GM21528 (cell line): Measurements from ENCODE around the gene TP63.
"Not testable (repeated sequence)": the region's sequence is repeated elsewhere in the genome, so short reads cannot be mapped to it uniquely, and the experiment has no call there.

Experiments used
- ATAC-seq: cut with Tn5 transposase; IDR thresholded peaks from one replicate; pipeline ENCODE4 v1.9.1; 2021; ENCODE audit warnings: mild to moderate bottlenecking, moderate library complexity; ENCODE audit not compliant: unreplicated experiment, low FRiP score

Gene TP63

DNA sequence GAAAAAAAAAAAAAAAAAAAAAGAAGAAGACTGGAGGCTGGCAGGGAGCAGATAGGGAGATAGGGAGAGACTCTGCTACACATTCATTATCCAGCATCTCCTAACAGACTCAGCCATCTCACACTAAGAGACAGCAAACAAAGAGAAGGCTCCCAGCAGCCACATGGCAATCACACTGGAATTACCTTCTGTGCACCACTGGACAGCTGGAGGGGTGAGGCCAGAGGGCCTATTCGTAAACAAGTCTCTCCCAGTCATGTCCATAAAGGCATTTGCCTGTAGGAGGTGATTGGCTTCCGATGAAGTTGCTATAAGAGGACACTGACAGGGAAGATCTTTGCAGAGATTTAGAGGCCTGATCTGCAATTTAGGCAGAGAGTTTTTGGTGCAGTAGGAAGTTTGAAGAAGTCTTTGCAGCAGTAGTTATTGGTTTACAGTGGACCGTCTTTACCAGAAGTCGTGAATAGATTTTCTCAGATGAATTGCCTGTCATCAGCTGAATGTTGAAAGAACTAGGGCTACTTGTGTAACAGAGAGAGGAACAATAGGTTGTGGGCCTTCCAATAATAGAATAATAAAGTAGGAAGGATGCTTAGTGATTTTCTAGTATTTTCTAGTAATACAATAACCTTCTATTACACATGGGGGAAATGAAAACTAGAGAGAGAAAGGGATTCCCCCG lies 89.7 kb downstream of the TP63 start:
- no peak for ATAC-seq

DNA sequence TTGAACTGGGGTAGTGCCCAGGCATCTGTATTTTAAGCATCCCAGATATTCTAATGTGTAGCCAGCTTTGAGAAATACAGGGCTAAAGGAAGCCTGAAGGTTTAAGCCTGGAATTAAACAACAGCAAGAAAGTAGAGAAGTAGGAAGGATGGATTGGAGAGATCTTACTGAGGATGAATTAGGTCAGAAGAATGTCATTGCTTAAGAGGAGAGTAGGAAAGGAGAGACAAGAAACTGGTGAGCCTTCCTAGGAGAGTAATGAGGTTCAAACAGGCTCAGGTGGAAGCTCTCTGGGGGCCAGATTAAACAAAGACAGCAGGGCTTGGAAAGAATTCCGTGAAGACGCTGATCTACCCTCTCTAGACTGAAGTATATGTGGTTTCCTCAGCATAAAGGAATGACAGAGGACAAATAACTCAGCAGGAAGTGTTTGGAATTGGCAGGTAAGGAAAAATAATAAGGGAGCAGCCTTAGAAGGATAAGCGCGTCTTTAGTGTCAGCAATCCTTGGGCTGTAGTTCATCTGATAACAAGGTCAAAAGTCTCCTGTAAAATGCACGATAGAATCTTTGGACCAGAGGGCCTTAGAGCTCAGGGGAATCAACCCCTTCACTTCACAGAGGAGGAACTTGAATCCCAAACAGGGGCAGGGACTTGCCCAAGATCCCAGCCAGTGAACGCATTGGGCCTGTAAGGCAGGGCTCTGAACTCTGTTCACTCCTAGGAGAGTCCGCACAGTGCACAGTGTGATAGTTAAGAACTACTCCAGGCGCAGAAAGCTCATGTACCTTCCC lies 90.9 kb downstream of the TP63 start:
- ATAC-seq, result no peak

DNA sequence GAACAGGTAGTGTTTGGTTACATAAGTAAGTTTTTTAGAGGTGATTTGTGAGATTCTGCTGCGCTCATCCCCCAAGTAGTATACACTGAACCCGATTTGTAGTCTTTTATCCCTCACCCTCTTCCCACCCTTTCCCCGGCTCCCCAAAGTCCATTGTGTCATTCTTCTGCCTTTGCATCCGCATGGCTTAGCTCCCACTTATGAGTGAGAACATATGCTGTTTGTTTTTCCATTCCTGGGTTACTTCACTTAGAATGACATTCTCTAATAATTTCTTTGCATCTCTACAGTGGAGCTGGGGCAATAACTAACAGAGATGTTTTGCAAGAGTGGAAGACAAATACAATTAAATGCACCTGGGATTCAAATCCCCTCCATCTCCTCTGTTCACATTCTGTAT lies 93.2 kb downstream of the TP63 start:
- ATAC-seq, result no peak

DNA sequence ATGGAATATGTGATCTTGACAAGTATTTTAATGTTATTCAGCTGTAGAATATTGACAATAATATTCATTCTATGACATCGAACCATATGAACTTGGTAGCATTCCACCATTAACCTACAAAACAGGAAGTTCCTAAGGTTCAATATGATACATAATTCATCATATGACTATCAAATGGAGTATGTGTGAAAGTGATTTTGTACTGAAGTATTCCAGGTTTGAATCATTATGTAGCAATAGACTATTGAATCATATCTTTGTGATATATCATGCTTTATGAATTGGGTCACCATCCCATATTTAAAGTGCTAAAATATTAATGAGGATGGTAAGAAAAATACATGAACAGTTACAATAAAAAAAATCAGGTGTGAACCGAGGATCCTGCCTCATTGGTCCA lies 95.1 kb downstream of the TP63 start:
- ATAC-seq, result no peak

DNA sequence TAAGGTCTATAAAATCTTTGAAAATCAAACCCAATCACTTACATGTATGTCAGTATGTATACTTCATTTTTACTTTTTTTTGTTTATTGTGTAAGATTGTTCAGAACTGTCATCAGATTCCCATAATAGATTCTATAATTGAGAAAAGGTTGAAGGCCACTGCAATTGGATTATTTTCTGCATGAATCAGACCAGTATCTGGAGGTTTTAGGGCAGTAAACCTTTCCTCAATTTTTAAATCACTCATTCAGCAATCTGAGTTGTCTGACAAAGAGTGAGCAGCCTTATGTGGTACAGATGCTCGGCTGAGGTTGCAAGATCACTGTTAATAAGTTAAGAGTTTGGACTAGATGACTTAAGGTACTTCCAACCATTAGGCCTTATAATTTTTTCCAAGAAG lies 96.0 kb downstream of the TP63 start:
- ATAC-seq, result no peak

DNA sequence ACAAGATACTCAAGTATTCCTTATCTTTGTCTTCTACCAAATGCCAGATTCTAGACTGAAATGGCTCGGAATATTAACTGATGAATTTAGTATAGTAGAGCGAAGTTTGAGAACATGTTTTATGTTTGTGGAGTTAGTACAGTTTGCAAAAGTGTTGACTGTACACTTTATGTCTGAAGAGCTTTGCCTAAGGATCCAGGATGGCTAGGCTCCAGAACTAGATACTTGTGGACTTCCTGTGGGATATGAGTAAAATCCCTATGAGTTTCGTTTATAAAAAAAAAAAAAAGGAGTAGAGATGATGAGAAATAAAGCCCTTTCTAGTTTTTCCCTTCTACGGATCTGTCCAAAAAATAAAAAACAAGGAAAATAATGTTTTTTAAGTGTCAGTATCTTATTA lies 96.7 kb downstream of the TP63 start:
- no peak for ATAC-seq

DNA sequence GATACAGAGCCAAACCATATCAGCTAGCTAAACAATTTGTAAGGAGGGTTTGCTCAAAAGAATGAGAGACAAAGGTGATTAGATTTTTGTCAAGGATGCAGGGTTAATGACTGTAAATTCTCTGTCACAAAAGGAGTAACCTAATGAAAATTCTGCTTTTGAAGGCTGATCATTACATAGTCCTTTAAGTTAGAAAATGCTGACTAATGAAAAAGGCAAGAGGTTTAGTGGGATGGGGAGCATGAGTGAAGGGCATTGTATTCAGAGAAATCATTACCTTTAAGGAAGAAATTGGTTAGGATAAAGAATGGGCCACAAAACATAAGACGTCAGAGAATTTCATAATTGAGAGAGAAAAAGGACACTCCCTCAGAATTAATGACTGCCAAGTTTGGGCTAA lies 97.7 kb downstream of the TP63 start:
- ATAC-seq, result no peak

DNA sequence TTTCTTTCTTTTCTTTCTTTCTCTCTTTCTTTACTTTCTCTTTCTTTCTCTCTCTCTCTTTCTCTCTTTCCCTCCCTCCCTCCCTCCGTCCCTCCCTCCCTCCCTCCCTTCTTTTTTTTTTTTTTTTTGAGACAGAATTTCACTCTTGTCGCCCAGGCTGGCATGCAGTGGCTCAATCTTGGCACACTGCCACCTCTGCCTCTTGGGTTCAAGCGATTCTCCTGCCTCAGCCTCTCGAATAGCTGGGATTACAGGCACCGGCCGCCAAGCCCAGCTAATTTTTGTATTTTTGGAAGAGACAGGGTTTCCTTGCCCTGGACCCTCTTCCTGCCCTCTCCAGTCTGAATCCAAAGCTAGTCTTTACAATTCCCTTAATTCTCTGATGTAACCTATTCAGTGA lies 102.9 kb downstream of the TP63 start:
- ATAC-seq, result no peak

DNA sequence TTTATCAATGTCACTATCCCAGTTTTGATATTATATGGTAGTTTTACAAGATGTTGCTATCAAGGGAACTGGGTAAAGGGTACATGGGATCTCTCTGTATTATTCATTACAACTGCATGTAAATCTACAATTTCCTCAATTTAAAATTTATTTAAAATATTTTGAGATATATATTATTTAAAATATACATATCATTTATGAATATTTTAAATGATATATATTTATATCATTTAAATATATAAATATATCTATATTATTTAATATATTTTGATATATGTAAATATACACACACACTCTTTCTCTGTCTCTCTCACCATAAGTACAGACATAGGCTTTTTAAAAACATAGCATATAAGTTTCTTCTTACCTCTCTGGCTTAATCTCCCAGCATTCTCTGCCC lies 104.7 kb downstream of the TP63 start:
- ATAC-seq, result no peak

DNA sequence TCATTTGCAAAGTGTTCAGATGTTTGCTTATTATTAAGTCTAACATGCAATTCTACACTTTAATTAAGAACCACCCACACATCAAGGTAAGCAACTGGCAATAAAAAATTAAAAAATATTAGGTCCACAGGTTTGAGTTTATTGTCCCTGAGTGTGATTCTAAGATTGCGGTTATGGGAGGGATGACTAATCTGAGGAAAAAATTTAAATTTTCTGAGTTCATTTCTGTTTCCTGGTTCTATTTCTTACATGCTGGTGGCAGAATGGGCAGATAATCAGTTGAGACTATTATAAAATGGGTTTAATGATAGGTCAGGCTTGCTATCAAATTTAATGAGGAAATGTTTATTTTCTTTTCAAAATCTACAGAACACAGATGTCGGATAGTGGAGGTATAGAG lies 105.9 kb downstream of the TP63 start:
- ATAC-seq, result no peak

DNA sequence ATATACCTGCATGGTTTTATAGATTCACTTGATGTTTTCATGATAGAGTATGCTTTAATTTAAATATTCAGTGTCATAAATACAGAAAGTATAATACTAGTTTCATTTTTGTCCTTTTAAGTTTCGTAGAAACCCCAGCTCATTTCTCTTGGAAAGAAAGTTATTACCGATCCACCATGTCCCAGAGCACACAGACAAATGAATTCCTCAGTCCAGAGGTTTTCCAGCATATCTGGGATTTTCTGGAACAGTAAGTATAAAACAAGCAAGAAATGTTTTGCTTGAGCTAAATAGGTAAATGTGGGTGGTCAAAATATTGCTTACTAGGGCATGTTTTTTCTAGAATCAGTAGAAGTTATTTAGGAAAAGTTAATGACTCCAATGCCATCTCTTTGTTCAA lies 106.4 kb downstream of the TP63 start:
- no peak for ATAC-seq

DNA sequence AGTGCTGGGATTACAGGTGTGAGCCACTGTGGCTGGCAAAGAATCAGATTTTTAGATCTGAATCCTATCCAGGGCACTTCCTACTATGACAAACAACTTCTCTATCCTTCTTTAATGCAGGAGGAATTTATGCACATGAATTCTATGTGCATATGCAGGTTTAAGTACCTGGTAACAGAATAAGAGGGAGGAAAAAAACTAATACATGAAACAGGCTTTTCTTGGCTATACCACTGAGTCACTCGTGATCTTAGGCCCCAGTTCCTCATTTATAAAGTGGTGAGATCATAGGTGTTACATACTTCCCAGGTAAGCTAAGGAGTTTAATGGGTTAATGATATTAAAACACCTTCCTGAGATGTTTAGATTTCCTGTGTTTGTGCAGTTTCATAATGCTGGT lies 108.2 kb downstream of the TP63 start:
- no peak for ATAC-seq

DNA sequence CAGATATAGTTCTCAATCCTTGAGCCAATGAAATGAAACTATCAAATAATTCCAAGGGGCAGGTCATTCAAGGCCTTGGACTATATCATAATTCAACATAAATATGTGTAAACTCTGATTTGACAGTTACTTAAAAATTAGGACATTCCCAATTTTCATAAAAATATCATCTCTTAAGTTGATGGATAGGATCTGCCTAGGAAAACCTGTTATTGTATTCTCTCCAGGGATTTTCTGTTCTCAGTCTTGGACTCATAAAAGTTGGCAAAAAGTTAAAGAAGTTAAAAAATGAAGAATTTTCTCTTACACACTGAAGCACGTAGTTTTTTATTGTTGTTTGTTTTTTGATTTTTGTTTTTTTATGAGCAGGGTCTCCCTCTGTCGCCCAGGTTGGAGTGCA lies 109.0 kb downstream of the TP63 start:
- ATAC-seq, result no peak

DNA sequence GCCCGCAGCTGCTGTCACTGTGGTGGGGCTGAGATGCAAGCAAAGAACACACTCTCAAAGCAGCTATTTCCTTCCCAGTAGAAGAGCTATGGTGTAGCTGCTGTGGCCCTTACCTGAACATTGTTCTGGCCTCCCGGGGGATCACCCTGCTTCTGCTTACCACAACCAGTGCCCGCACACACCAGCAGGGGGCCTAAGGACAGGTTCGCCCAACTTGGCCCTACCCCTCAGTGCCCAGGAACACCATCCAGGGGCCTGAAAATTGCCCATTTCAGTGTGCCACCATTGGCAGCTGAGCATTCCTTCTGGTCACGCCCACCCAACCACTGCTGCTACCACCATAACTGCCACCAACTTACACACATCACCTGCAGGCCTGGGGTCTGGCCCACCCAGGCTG lies 113.0 kb downstream of the TP63 start:
- ATAC-seq, result no peak

DNA sequence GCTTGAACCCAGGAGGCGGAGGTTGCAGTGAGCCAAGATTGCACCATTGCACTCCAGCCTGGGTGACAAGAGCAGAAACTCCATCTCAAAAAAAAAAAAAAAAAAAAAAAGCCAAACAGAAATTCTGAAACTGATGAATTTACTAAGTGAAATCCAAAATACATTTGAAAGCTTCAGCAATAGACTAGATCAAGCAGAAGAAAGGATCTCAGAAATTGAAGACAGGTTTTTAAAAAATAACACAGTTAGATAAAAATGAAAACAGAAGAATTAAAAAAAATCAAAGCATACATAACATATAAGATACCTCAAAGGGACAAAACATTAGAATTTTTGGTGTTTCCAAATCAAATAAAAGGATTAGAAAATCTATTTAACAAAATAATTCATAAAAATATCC lies 114.4 kb downstream of the TP63 start:
- ATAC-seq, result no peak

DNA sequence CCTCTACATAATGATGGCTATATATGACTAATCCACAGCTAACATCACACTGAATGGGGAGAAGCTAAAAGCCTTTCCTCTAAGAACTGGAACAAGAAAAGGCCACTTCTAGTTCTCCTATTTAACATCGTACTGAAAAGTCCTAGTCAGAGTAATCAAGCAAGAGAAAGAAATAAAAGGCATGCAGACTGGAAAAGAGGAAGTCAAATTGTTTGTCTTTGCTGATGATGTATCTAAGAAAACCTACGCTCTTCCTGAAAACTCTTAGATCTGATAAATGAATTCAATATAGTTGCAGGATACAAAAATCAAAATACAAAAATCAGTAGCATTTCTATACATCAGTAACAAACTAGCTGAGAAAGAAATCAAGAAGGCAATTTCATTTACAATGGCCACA lies 116.9 kb downstream of the TP63 start:
- no peak for ATAC-seq

DNA sequence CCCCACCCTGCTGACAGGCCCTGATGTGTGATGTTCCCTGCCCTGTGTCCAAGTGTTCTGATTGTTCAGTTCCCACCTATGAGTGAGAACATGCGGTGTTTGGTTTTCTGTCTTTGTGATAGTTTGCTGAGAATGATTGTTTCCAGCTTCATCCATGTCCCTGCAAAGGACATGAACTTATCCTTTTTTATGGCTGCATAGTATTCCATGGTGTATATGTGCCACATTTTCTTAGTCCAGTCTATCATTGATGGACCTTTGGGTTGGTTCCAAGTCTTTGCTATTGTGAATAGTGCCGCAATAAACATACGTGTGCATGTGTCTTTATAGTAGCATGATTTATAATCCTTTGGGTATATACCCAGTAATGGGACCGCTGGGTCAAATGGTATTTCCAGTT lies 119.8 kb downstream of the TP63 start:
- ATAC-seq, result not testable (repeated sequence)

DNA sequence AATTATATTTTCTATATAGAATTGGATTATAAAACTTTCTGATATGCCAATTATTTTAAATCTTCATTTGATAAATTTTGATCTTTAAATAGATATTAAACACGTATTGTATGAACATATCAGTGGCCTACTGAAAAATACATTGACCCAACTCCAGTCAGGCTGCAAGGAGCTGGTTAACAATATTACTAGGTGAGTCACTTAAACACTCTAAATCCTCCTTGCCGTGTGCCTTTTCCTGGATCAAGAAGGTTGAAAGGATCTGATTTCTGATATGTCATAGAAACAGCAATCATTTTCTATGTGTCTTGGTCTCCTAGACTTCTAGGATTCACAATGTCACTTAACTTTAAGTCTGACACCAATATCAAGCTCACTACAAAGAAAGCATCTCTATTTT lies 123.2 kb downstream of the TP63 start:
- no peak for ATAC-seq

DNA sequence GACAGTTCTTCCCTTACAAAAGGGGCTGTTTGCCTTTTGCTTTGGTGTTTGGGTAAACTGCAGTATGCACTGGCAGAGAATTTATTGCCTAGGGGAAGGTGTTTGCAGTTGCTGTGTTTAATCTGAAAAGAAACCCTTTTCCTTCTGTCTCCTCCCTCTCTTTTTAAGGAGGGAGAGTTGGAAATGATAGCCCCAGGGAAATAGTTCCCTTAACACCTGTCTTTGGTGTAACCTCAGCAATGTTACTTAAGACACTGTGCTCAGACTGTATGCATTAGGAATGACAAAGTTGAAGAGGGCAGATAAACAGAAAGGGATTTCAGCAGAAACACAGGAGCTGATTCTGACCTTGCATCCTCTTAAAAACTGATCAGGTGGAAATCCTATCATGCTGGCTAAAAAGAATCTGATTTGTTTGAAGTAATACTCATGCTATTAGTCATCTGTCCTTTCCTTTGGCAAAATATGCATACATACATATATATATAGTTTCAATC lies 125.4 kb downstream of the TP63 start:
- no peak for ATAC-seq

DNA sequence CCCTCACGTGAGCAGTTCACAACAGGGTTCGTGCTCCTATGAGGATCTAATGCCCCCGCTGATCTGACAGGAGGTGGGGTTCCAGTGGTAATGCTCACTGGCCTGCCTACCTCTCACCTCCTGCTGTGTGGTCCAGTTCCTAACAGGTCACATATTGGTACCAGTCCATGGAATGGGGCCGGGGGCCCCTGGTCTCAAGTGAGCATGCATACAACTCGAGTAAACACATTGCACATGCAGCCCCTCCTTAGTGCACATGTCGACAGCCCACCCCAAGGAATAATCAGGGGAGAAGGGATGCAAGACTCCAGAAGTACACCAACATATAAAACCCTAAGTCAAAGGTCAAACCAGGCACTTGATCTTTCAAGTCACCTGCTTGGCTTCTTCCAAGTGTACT lies 127.0 kb downstream of the TP63 start:
- ATAC-seq, result no peak

DNA sequence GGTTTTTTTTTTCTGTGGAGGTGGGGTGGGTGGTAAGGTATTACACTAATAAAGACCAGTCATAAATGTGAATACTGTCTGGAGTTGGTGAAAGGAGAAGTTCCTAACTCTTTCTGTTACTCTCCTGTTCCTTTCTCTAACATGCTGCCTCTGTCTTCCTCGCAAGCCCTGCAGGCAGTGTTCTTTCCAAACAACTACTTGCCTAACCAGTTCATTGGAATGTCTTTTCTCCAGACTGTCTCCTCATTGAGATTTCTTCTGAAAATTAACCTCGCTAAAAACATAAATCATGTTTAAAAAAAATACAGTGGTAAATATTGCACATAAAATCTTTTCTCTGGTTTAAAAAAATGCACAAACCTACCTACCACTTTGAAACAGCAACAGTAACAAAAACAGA lies 135.2 kb downstream of the TP63 start:
- ATAC-seq, result no peak

DNA sequence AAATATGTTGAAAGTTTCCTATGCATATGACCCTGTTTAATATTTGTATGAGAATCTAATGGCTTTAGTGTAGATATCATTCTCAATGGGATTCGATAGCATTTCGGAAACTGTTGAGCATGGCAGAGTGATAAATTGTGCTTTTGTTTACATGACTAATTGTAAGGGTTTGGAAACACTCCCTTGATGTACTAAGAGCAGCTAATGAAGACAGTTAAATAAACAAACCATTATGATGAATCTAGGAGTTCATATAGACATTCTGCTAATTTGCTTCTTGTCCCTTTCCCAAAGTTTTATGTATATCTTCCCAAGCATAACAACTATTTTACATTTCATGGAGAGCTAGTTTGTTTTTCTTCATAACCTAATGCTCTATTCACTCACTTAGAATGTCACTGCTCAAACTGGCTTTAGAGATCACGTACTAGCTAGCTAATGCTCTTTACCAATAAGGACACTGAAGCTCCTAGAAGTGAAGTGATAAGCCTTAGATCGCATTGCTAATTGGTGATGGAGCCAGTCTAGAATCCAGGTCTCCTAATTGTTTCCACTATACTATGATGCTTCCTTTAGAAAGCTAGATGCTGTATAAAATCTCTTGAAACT lies 140.8 kb downstream of the TP63 start:
- no peak for ATAC-seq
